GM12878 (cell line): ENCODE measurements around the gene C16orf96. TPM values are rescaled to one million over a fixed set of nuclear protein-coding genes. Genes with fewer than 3 reads are reported as not detected.

ENCODE experiments used
- ATAC-seq: fragments of 200-7000 bp; cut with Tn5 transposase; 3 replicates; pipeline ENCODE4 v1.9.1; 2020; ENCODE audit warnings: mild to moderate bottlenecking, moderate library complexity
- BruUV-seq: library from RNA; stranded (reverse); fragments of 400-500 nt; replicated peaks from 2 replicates; lab custom pipeline; 2021; lab: Mats Ljungman, UMichigan
- CTCF ChIA-PET: fragments of 300-600 bp; sonication (Branson Sonifier 250); formaldehyde crosslinking; extraction: SDS; loops from one replicate; lab custom pipeline; 2021; ENCODE audit warnings: inconsistent platforms; lab: Yijun Ruan, JAX
- POLR2A ChIA-PET: fragments of 350-600 bp; formaldehyde crosslinking; extraction: SDS; loops from one replicate; lab custom pipeline; 2021; ENCODE audit warnings: inconsistent platforms; lab: Charles Lee
- RAD21 ChIA-PET: fragments of 300-600 bp; sonication (Branson Sonifier 250); formaldehyde crosslinking; loops from one replicate; lab custom pipeline; 2023; ENCODE audit warnings: antibody characterized with exemption; ENCODE audit not compliant: unreplicated experiment; lab: Charles Lee
- SMC1A ChIA-PET: fragments of 300-600 bp; sonication (Branson Sonifier 250); formaldehyde crosslinking; loops from one replicate; lab custom pipeline; 2023; ENCODE audit not compliant: unreplicated experiment, uncharacterized antibody; lab: Charles Lee
- DNase-seq: peaks from one replicate; pipeline ENCODE4 v3.0.0-alpha.2; 2011; ENCODE audit warnings: low read depth, low spot score
- FAIRE-seq: peaks from 3 replicates; lab custom pipeline; 2011; peaks lifted over from hg19 to GRCh38; lab: Jason Lieb, UNC
- H2AFZ ChIP-seq: 2 replicates; pipeline ENCODE4 v1.6.0; 2011; ENCODE audit warnings: low read depth, low read length, control low read depth; ENCODE audit not compliant: control insufficient read depth
- H3K27ac ChIP-seq: 2 replicates; pipeline ENCODE4 v1.5.1; 2011; ENCODE audit warnings: control low read depth; ENCODE audit not compliant: control insufficient read depth, insufficient read depth
- H3K27me3 ChIP-seq, 2 experiments: replicated peaks in 1 of 2; 2 replicates each; pipeline versions ENCODE4 v1.6.0 to v1.6.1; 2011; ENCODE audit warnings: low read length in 1 of 2; ENCODE audit not compliant: control insufficient read depth in 2 of 2, insufficient read depth in 2 of 2
- H3K36me3 ChIP-seq, 2 experiments: 2 replicates each; pipeline ENCODE4 v1.5.1; 2011; ENCODE audit warnings: low read length in 1 of 2; ENCODE audit not compliant: control insufficient read depth in 2 of 2, insufficient read depth in 2 of 2
- H3K4me1 ChIP-seq: 2 replicates; pipeline ENCODE4 v1.6.1; 2011; ENCODE audit warnings: mild to moderate bottlenecking, low read length, moderate library complexity, mixed read lengths; ENCODE audit not compliant: control insufficient read depth, insufficient read depth
- H3K4me2 ChIP-seq: 2 replicates; pipeline ENCODE4 v1.6.0; 2011; ENCODE audit warnings: control low read depth; ENCODE audit not compliant: control insufficient read depth, insufficient read depth
- H3K4me3 ChIP-seq: fragments of 200-600 bp; sonication (generic); 2 replicates; pipeline ENCODE4 v1.5.1; 2016
- H3K79me2 ChIP-seq: 2 replicates; pipeline ENCODE4 v1.6.0; 2011; ENCODE audit warnings: low read length; ENCODE audit not compliant: control insufficient read depth, insufficient read depth
- H3K9ac ChIP-seq: 2 replicates; pipeline ENCODE4 v1.8.0; 2011; ENCODE audit warnings: low read length, control low read depth, mixed read lengths; ENCODE audit not compliant: control insufficient read depth, insufficient read depth
- H3K9me3 ChIP-seq: replicated peaks from 3 replicates; pipeline ENCODE4 v1.5.1; 2011; ENCODE audit warnings: mild to moderate bottlenecking, low read length; ENCODE audit not compliant: control insufficient read depth, insufficient read depth
- H4K20me1 ChIP-seq: 2 replicates; pipeline ENCODE4 v1.6.0; 2011; ENCODE audit not compliant: control insufficient read depth, insufficient read depth
- BCL11A ChIP-seq: IDR thresholded peaks from 2 replicates; pipeline ENCODE4 v1.6.1; 2011; ENCODE audit warnings: low read depth, low read length
- CBX5 ChIP-seq: sonication (generic); IDR thresholded peaks from 2 replicates; pipeline ENCODE4 v1.6.1; 2016; ENCODE audit warnings: low read depth, moderate library complexity, mild to moderate bottlenecking, inconsistent platforms
- CHD1 ChIP-seq: IDR thresholded peaks from 2 replicates; pipeline ENCODE4 v1.6.1; 2012; ENCODE audit warnings: low read depth, low read length, improper control_type of control experiment
- CTCF ChIP-seq, 3 experiments: IDR thresholded peaks in 2 of 3; conservative IDR thresholded peaks in 1 of 3; 2 replicates each; pipeline ENCODE4 v1.5.1; 2011; ENCODE audit warnings: low read depth in 3 of 3, low read length in 3 of 3, mild to moderate bottlenecking in 3 of 3, control low read depth in 2 of 3, moderate library complexity in 2 of 3, inconsistent platforms in 1 of 3, mixed read lengths in 1 of 3; ENCODE audit not compliant: control insufficient read depth in 2 of 3, insufficient read depth in 1 of 3; ENCODE audit errors: extremely low read depth in 1 of 3
- ESRRA ChIP-seq: IDR thresholded peaks from 2 replicates; pipeline ENCODE4 v1.6.1; 2012; ENCODE audit warnings: mild to moderate bottlenecking, low read length, improper control_type of control experiment
- IRF4 ChIP-seq: IDR thresholded peaks from 2 replicates; pipeline ENCODE4 v1.6.1; 2011; ENCODE audit warnings: low read depth, low read length
- NRF1 ChIP-seq: conservative IDR thresholded peaks from 2 replicates; pipeline ENCODE4 v1.6.1; 2011; ENCODE audit warnings: mild to moderate bottlenecking, low read depth, low read length, improper control_type of control experiment
- PKNOX1 ChIP-seq: fragments of 450-650 bp; IDR thresholded peaks from 2 replicates; pipeline ENCODE4 v1.6.1; 2016; ENCODE audit warnings: mild to moderate bottlenecking
- RAD21 ChIP-seq: IDR thresholded peaks from 2 replicates; pipeline ENCODE4 v1.6.1; 2011; ENCODE audit warnings: mild to moderate bottlenecking, low read depth, low read length, moderate library complexity; ENCODE audit not compliant: insufficient read depth
- TCF12 ChIP-seq: IDR thresholded peaks from 2 replicates; pipeline ENCODE4 v1.6.1; 2011; ENCODE audit warnings: low read depth, mild to moderate bottlenecking, low read length
- TCF3 ChIP-seq: IDR thresholded peaks from 2 replicates; pipeline ENCODE4 v1.6.1; 2012; ENCODE audit warnings: low read depth, mild to moderate bottlenecking, low read length, borderline replicate concordance; ENCODE audit not compliant: insufficient read depth
- ZBTB11 ChIP-seq: fragments of 450-650 bp; formaldehyde crosslinking; IDR thresholded peaks from 2 replicates; pipeline ENCODE4 v1.5.0; 2022; ENCODE audit warnings: mild to moderate bottlenecking, missing genetic modification characterization
- ZNF274 ChIP-seq: IDR thresholded peaks from one replicate; pipeline ENCODE4 v1.8.0; 2011; ENCODE audit not compliant: insufficient read length, insufficient read depth
- ZNF622 ChIP-seq: fragments of 450-650 bp; IDR thresholded peaks from 2 replicates; pipeline ENCODE4 v1.6.1; 2017; ENCODE audit warnings: mild to moderate bottlenecking, inconsistent platforms
- ZZZ3 ChIP-seq: IDR thresholded peaks from 2 replicates; pipeline ENCODE4 v1.6.1; 2011; ENCODE audit warnings: low read depth; ENCODE audit not compliant: control insufficient read depth, insufficient read length
- WGBS: methylation state at CpG from one replicate; pipeline ENCODE4 v1.1.6; 2016; ENCODE audit warnings: low lambda C conversion rate; ENCODE audit not compliant: insufficient replicate concordance, insufficient coverage; ENCODE audit errors: missing lambda C conversion rate; 5-methylcytosine and 5-hydroxymethylcytosine counted together
- in situ Hi-C: fragments of 300-500 bp; cut with MboI; formaldehyde crosslinking; loops from 9 replicates; pipeline ENCODE4 v1.14.3; 2018; ENCODE audit warnings: mixed read lengths
- intact Hi-C: fragments of 100-400 bp; cut with micrococcal nuclease; formaldehyde crosslinking; loops from one replicate; pipeline ENCODE4 v1.14.2; 2022; ENCODE audit not compliant: unreplicated experiment
- polyA plus RNA-seq, 11 experiments: library from polyadenylated mRNA; depleted of rRNA in 4 of 11; unstranded in 6 of 11; stranded (reverse) in 5 of 11; fragments of >200 nt; fragmentation: Nextera tagmentation in 4 of 11; fragmentation: Illumina TruSeq in 1 of 11; extraction: Ambion mirVana in 4 of 11; extraction: Trizol in 1 of 11; gene quantifications; 1 replicate in 1 of 11; 2 replicates in 10 of 11; pipeline versions ENCODE4 v1.2.1 to v1.2.3, GENCODE V29; 2011 to 2016; ENCODE audit warnings: inconsistent platforms in 2 of 11, missing spikeins in 2 of 11, low read depth in 1 of 11
- total RNA-seq, 4 experiments: library from RNA; depleted of rRNA in 3 of 4; stranded (reverse); fragments of >200 nt in 3 of 4; fragmentation: Illumina TruSeq in 1 of 4; extraction: Trizol in 1 of 4; gene quantifications; 2 replicates each; pipeline versions ENCODE4 v1.2.1 to v1.2.3, GENCODE V29; 2013 to 2021

Gene C16orf96
- total and polyA plus RNA-seq, 10 of the 15 experiments (the other 5 are each of a cell fraction or from before 2014, with no cell fraction given): 0.01 to 0.08 (median 0.01) TPM; not detected in 7

- TF ChIP-seq CTCF (IDR thresholded peaks at IDR 0.05 in 2 of 3, conservative IDR thresholded peaks at IDR 0.05 in 1 of 3; ENCODE audit: control insufficient read depth in 2 of 3, extremely low read depth in 1 of 3, insufficient read depth in 1 of 3, low read depth in 3 of 3, low read length in 3 of 3): no peak
- no peak for TF ChIP-seq ESRRA
- no peak for TF ChIP-seq PKNOX1
- TF ChIP-seq RAD21: no peak
Measured at GRCh38 chr16:4570688-4571321, 14.7 kb downstream of the C16orf96 start (continued).

GRCh38 chr16:4572715-4573114, 16.6 kb downstream of the C16orf96 start:
- Histone ChIP-seq H3K36me3 (no peaks in the 10 kb centered on the region), H4K20me1 (no peaks in the 10 kb centered on the region), H3K9me3 (no peaks in the 10 kb centered on the region), H3K27ac (no peak overlapping the region), H2AFZ (no peak overlapping the region), H3K4me1 (no peaks in the 10 kb centered on the region), H3K27me3 (no peaks in the 10 kb centered on the region; a peak in 1 of 4 replicates), H3K4me3 (no peak overlapping the region), H3K9ac (no peak overlapping the region), H3K79me2 (no peaks in the 10 kb centered on the region), H3K4me2 (no peak overlapping the region)
- WGBS: 21% methylated on average over 4 of the region's 4 CpGs
- ChIA-PET POLR2A (no interaction called here), SMC1A (interaction anchor here (2.2 kb wide), 1 partner anchor 13 kb away, joined by 7 read pairs; no protein-coding TSS in a partner anchor), RAD21 (no interaction called here), CTCF (interaction anchor here (0.6 to 2.2 kb wide), 4 partner anchors 9 to 918 kb away, joined by 3 to 6 read pairs (median 4); no protein-coding TSS in a partner anchor)
- TF ChIP-seq ZNF622 (no peak), NRF1 (no peak), TCF12 (peak; percentile 80), ZZZ3 (no peak), TCF3 (peak; percentile 43; the same call in 1 of the 2 replicates), CBX5 (no peak), ZBTB11 (CRISPR knock-in tag) (no peak), CHD1 (no peak), BCL11A (no peak), ZNF274 (no peak), IRF4 (no peak)
- no TSS peak for BruUV-seq
- no peak for FAIRE-seq
- peak; percentile 41; the same call in 2 of the 3 replicates for ATAC-seq
- intact Hi-C loops (no loop called here), in situ Hi-C loops (no loop called here)
- no peak for DNase-seq
